SK-N-MC (cell line): ENCODE measurements around the gene PRR5L.

Experiments
- EZH2 ChIP-seq: fragments of 200-600 bp; sonication (generic); IDR thresholded peaks from one replicate; pipeline ENCODE4 v1.6.1; 2017; ENCODE audit warnings: antibody characterized with exemption
- FOXP2 ChIP-seq: optimal IDR thresholded peaks from 2 replicates; pipeline ENCODE3; 2011; ENCODE audit warnings: mild to moderate bottlenecking, moderate library complexity; ENCODE audit not compliant: insufficient read depth; ENCODE audit errors: extremely low read length, control extremely low read depth
- POLR2AphosphoS5 ChIP-seq: IDR thresholded peaks from 2 replicates; pipeline ENCODE4 v1.6.1; 2012; ENCODE audit warnings: mild to moderate bottlenecking, low read depth, low read length, borderline replicate concordance

DNA sequence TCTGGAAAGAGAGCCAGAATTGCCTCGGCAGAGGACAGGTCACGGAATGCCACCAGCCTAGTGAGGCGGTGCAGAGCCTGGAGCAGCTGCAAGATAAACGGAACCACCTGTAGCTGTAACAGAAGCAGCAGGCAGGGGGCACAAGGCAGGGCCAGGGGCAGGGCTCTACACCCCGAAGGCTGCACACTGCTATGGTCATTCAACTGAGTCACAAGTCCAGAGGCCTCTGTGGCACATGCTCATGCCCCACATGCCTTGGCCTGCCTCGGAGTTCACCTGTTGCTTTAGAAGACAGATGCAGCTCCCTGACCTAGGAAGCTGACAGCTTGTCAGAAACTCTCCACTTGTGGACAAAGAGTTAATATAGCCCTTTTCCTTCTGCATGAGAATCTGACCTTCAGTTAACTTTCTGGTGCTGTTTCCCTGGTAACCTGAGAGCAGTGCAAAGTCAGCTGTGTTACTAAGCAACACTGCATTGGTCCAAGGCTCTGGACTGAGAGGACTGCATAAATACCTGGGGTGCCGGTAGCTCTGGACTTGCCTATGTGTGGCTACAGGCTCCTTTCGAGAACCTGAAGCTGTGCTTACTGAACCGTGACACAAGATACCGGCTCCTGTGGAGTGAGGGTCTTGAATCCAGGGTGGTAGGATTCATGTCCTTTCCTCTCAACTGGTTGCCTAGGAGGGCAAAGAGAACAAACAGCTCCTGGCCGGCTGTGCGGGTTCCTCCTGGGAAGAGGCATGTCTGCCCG lies 17.4 kb upstream of the PRR5L start:
- no peak for TF ChIP-seq EZH2
- TF ChIP-seq POLR2AphosphoS5 = no peak
- TF ChIP-seq FOXP2 = no peak
